Measurements from ENCODE around the gene TMIE.

Gene TMIE

GRCh38 chr3:46705751-46706552 is 4.8 kb downstream of the TMIE start:
- H3K9me3 ChIP-seq (ENCODE audit: control extremely low read depth in 1 of 5, control insufficient read depth in 4 of 5, insufficient read depth in 2 of 5, low read depth in 1 of 5, low read length in 4 of 5) = no peaks in the 10 kb centered on the region
- no peak overlapping the region for H3K4me3 ChIP-seq (ENCODE audit: control insufficient read depth in 1 of 7, extremely low read depth in 1 of 7, insufficient read depth in 4 of 7, low read depth in 2 of 7, low read length in 6 of 7)
- POLR2A ChIA-PET = no interaction called here
- H3K36me3 ChIP-seq (ENCODE audit: control insufficient read depth in 4 of 4, insufficient read depth in 4 of 4, low read length in 3 of 4) = no peaks in the 10 kb centered on the region
- CTCF ChIA-PET = interaction anchor here (0.6 to 7.8 kb wide), 13 partner anchors 9 to 303 kb away, joined by 3 to 54 read pairs (median 3); no protein-coding TSS in a partner anchor
- no peak overlapping the region for H3K27ac ChIP-seq (ENCODE audit: insufficient read depth in 1 of 2, low read depth in 1 of 2, low read length in 2 of 2, poor library complexity in 1 of 2, severe bottlenecking in 2 of 2)
- peaks cover 0 to 7% (median 4%) of the 10 kb centered on the region in 4 experiments for H3K4me1 ChIP-seq (ENCODE audit: control extremely low read depth in 1 of 4, control insufficient read depth in 4 of 4, insufficient read depth in 4 of 4, low read length in 3 of 4)
- DNase-seq = no peak
- H3K27me3 ChIP-seq (replicated peaks in 2 of 5; ENCODE audit: control insufficient read depth in 4 of 5, insufficient read depth in 5 of 5, low read length in 4 of 5) = peaks cover 0 to 18% (median 5%) of the 10 kb centered on the region in 5 experiments
- 97% methylated on average over 17 of the region's 19 CpGs for WGBS (ENCODE audit: insufficient coverage)

GRCh38 chr3:46706771-46707582 is 5.8 kb downstream of the TMIE start:
- CTCF ChIA-PET = interaction anchor here (1.6 to 7.8 kb wide), 2 partner anchors 56 to 187 kb away, joined by 5 to 54 read pairs; no protein-coding TSS in a partner anchor
- Histone ChIP-seq H3K4me1 (ENCODE audit: control extremely low read depth in 1 of 4, control insufficient read depth in 4 of 4, insufficient read depth in 4 of 4, low read length in 3 of 4) (no peaks in the 10 kb centered on the region), H3K27me3 (replicated peaks in 2 of 5; ENCODE audit: control insufficient read depth in 4 of 5, insufficient read depth in 5 of 5, low read length in 4 of 5) (peaks cover 0 to 10% (median 2%) of the 10 kb centered on the region in 5 experiments), H3K36me3 (ENCODE audit: control insufficient read depth in 4 of 4, insufficient read depth in 4 of 4, low read length in 3 of 4) (no peaks in the 10 kb centered on the region), H3K9me3 (ENCODE audit: control extremely low read depth in 1 of 5, control insufficient read depth in 4 of 5, insufficient read depth in 2 of 5, low read depth in 1 of 5, low read length in 4 of 5) (no peaks in the 10 kb centered on the region), H3K4me3 (ENCODE audit: control insufficient read depth in 1 of 7, extremely low read depth in 1 of 7, insufficient read depth in 4 of 7, low read depth in 2 of 7, low read length in 6 of 7) (no peak overlapping the region), H3K27ac (ENCODE audit: insufficient read depth in 1 of 2, low read depth in 1 of 2, low read length in 2 of 2, poor library complexity in 1 of 2, severe bottlenecking in 2 of 2) (no peak overlapping the region)
- DNase-seq = no peak
- POLR2A ChIA-PET = no interaction called here
- 91% methylated on average over 12 of the region's 13 CpGs for WGBS (ENCODE audit: insufficient coverage)

- H3K9me3 ChIP-seq (ENCODE audit: control extremely low read depth in 1 of 5, control insufficient read depth in 4 of 5, insufficient read depth in 2 of 5, low read depth in 1 of 5, low read length in 4 of 5) = no peaks in the 10 kb centered on the region
- no peak overlapping the region for H3K27ac ChIP-seq (ENCODE audit: insufficient read depth in 1 of 2, low read depth in 1 of 2, low read length in 2 of 2, poor library complexity in 1 of 2, severe bottlenecking in 2 of 2)
- H3K36me3 ChIP-seq (ENCODE audit: control insufficient read depth in 4 of 4, insufficient read depth in 4 of 4, low read length in 3 of 4) = no peaks in the 10 kb centered on the region
- no peak overlapping the region for H3K4me3 ChIP-seq (ENCODE audit: control insufficient read depth in 1 of 7, extremely low read depth in 1 of 7, insufficient read depth in 4 of 7, low read depth in 2 of 7, low read length in 6 of 7)
- no peak for DNase-seq
- CTCF ChIA-PET = interaction anchor here (0.7 to 7.8 kb wide), 4 partner anchors 55 to 203 kb away, joined by 4 to 54 read pairs (median 5); no protein-coding TSS in a partner anchor
- peaks cover 0 to 4% (median 0%) of the 10 kb centered on the region in 5 experiments for H3K27me3 ChIP-seq (replicated peaks in 2 of 5; ENCODE audit: control insufficient read depth in 4 of 5, insufficient read depth in 5 of 5, low read length in 4 of 5)
- H3K4me1 ChIP-seq (ENCODE audit: control extremely low read depth in 1 of 4, control insufficient read depth in 4 of 4, insufficient read depth in 4 of 4, low read length in 3 of 4) = no peaks in the 10 kb centered on the region
- 99% methylated on average over 5 of the region's 7 CpGs for WGBS (ENCODE audit: insufficient coverage)
- POLR2A ChIA-PET = no interaction called here
Observed at GRCh38 chr3:46707601-46708011, 6.4 kb downstream of the TMIE start.

GRCh38 chr3:46708401-46709156 is 7.4 kb downstream of the TMIE start:
- H3K36me3 ChIP-seq (ENCODE audit: control insufficient read depth in 4 of 4, insufficient read depth in 4 of 4, low read length in 3 of 4) = no peaks in the 10 kb centered on the region
- no peaks in the 10 kb centered on the region for H3K4me1 ChIP-seq (ENCODE audit: control extremely low read depth in 1 of 4, control insufficient read depth in 4 of 4, insufficient read depth in 4 of 4, low read length in 3 of 4)
- 90% methylated on average over 11 of the region's 11 CpGs for WGBS (ENCODE audit: insufficient coverage)
- ChIA-PET CTCF (interaction anchor here (0.7 to 7.8 kb wide), 7 partner anchors 11 to 203 kb away, joined by 3 to 54 read pairs (median 4); no protein-coding TSS in a partner anchor), POLR2A (no interaction called here)
- H3K9me3 ChIP-seq (ENCODE audit: control extremely low read depth in 1 of 5, control insufficient read depth in 4 of 5, insufficient read depth in 2 of 5, low read depth in 1 of 5, low read length in 4 of 5) = no peaks in the 10 kb centered on the region
- no peak for DNase-seq
- no peak overlapping the region for H3K27ac ChIP-seq (ENCODE audit: insufficient read depth in 1 of 2, low read depth in 1 of 2, low read length in 2 of 2, poor library complexity in 1 of 2, severe bottlenecking in 2 of 2)
- H3K4me3 ChIP-seq (ENCODE audit: control insufficient read depth in 1 of 7, extremely low read depth in 1 of 7, insufficient read depth in 4 of 7, low read depth in 2 of 7, low read length in 6 of 7) = no peak overlapping the region
- H3K27me3 ChIP-seq (replicated peaks in 2 of 5; ENCODE audit: control insufficient read depth in 4 of 5, insufficient read depth in 5 of 5, low read length in 4 of 5) = peaks cover 0 to 2% (median 0%) of the 10 kb centered on the region in 5 experiments

- CTCF ChIA-PET = interaction anchor here (1.0 to 7.8 kb wide), 6 partner anchors 10 to 185 kb away, joined by 3 to 54 read pairs (median 4); no protein-coding TSS in a partner anchor
- Histone ChIP-seq H3K36me3 (ENCODE audit: control insufficient read depth in 4 of 4, insufficient read depth in 4 of 4, low read length in 3 of 4) (no peaks in the 10 kb centered on the region), H3K4me1 (ENCODE audit: control extremely low read depth in 1 of 4, control insufficient read depth in 4 of 4, insufficient read depth in 4 of 4, low read length in 3 of 4) (no peaks in the 10 kb centered on the region), H3K27me3 (replicated peaks in 2 of 5; ENCODE audit: control insufficient read depth in 4 of 5, insufficient read depth in 5 of 5, low read length in 4 of 5) (no peaks in the 10 kb centered on the region), H3K27ac (ENCODE audit: insufficient read depth in 1 of 2, low read depth in 1 of 2, low read length in 2 of 2, poor library complexity in 1 of 2, severe bottlenecking in 2 of 2) (no peak overlapping the region), H3K4me3 (ENCODE audit: control insufficient read depth in 1 of 7, extremely low read depth in 1 of 7, insufficient read depth in 4 of 7, low read depth in 2 of 7, low read length in 6 of 7) (no peak overlapping the region), H3K9me3 (ENCODE audit: control extremely low read depth in 1 of 5, control insufficient read depth in 4 of 5, insufficient read depth in 2 of 5, low read depth in 1 of 5, low read length in 4 of 5) (no peaks in the 10 kb centered on the region)
- POLR2A ChIA-PET = no interaction called here
- no peak for DNase-seq
- WGBS (ENCODE audit: insufficient coverage) = 96% methylated on average over 7 of the region's 7 CpGs
Observed at GRCh38 chr3:46709157-46709654, 8.0 kb downstream of the TMIE start.

GRCh38 chr3:46709721-46710120 is 8.5 kb downstream of the TMIE start:
- Histone ChIP-seq H3K27ac (ENCODE audit: insufficient read depth in 1 of 2, low read depth in 1 of 2, low read length in 2 of 2, poor library complexity in 1 of 2, severe bottlenecking in 2 of 2) (no peak overlapping the region), H3K36me3 (ENCODE audit: control insufficient read depth in 4 of 4, insufficient read depth in 4 of 4, low read length in 3 of 4) (no peaks in the 10 kb centered on the region), H3K27me3 (replicated peaks in 2 of 5; ENCODE audit: control insufficient read depth in 4 of 5, insufficient read depth in 5 of 5, low read length in 4 of 5) (no peaks in the 10 kb centered on the region), H3K9me3 (ENCODE audit: control extremely low read depth in 1 of 5, control insufficient read depth in 4 of 5, insufficient read depth in 2 of 5, low read depth in 1 of 5, low read length in 4 of 5) (no peaks in the 10 kb centered on the region), H3K4me1 (ENCODE audit: control extremely low read depth in 1 of 4, control insufficient read depth in 4 of 4, insufficient read depth in 4 of 4, low read length in 3 of 4) (no peaks in the 10 kb centered on the region), H3K4me3 (ENCODE audit: control insufficient read depth in 1 of 7, extremely low read depth in 1 of 7, insufficient read depth in 4 of 7, low read depth in 2 of 7, low read length in 6 of 7) (no peak overlapping the region)
- WGBS (ENCODE audit: insufficient coverage) = 94% methylated on average over 2 of the region's 6 CpGs
- ChIA-PET CTCF (interaction anchor here (0.9 to 7.8 kb wide), 7 partner anchors 10 to 200 kb away, joined by 3 to 54 read pairs (median 3); no protein-coding TSS in a partner anchor), POLR2A (no interaction called here)
- DNase-seq = no peak
